ENCODE results near the gene MED27. TPM values are rescaled to one million over a fixed set of nuclear protein-coding genes. Genes with fewer than 3 reads are reported as not detected.

MED27 gene
- total RNA-seq, 2 experiments from 2014 or later: 32.5 TPM

DNA sequence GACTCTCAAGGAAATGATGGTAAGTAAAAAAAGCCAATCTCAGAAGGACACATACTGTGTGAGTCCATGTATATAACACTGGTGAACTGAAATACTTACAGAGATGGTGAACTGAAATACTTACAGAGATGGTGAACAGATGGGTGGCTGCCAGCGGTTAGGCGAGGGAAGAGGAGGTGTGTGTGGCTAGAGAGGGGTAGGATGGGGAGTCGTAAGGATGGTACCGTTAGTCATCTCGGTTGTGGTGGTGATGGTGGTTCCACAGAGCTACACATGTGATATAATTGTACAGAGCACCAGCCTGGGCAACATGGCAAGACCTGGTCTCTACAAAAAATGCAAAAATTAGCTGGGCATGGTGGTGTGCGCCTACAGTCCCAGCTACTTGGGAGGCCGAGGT, 226.2 kb downstream of the MED27 start:
- TF ChIP-seq CTCF (IDR thresholded peaks at IDR 0.05): no peak
- Mint-ChIP-seq H3K27me3 (no peaks in the 10 kb centered on the region), H3K9me3 (no peaks in the 10 kb centered on the region), H3K4me3 (no peak overlapping the region), H3K36me3 (ENCODE audit: low read depth) (no peaks in the 10 kb centered on the region), H3K4me1 (ENCODE audit: low read depth) (no peaks in the 10 kb centered on the region), H3K27ac (no peak overlapping the region)
- ChIA-PET CTCF (no interaction called here), POLR2A (interaction anchor here (1.4 kb wide), 1 partner anchor 14 kb away, joined by 3 read pairs; no protein-coding TSS in a partner anchor)
- ATAC-seq: peak; percentile 30
- intact Hi-C loops (cut with micrococcal nuclease): no loop called here
- peak; percentile 27 for DNase-seq

- ATAC-seq (no peak), DNase-seq (no peak)
- intact Hi-C loops (cut with micrococcal nuclease): no loop called here
- Mint-ChIP-seq H3K4me3 (no peak overlapping the region), H3K36me3 (ENCODE audit: low read depth) (no peaks in the 10 kb centered on the region), H3K9me3 (no peaks in the 10 kb centered on the region), H3K27ac (no peak overlapping the region), H3K4me1 (ENCODE audit: low read depth) (no peaks in the 10 kb centered on the region), H3K27me3 (no peaks in the 10 kb centered on the region)
- ChIA-PET POLR2A (no interaction called here), CTCF (no interaction called here)
- TF ChIP-seq CTCF (IDR thresholded peaks at IDR 0.05): no peak
Observed at GRCh38 chr9:131851414-131851813, 228.3 kb downstream of the MED27 start.

GRCh38 chr9:131849391-131849790, 230.3 kb downstream of the MED27 start:
- CTCF ChIA-PET: no interaction called here

GRCh38 chr9:131848570-131849160, 231.0 kb downstream of the MED27 start:
- ATAC-seq (no peak), DNase-seq (no peak)
- ChIA-PET CTCF (interaction anchor here (0.7 kb wide), 1 partner anchor 24 kb away, joined by 3 read pairs; no protein-coding TSS in a partner anchor), POLR2A (no interaction called here)
- no peaks in the 10 kb centered on the region for H3K27me3 Mint-ChIP-seq
- intact Hi-C loops (cut with micrococcal nuclease): no loop called here
- no peak overlapping the region for H3K4me3 Mint-ChIP-seq
- H3K27ac Mint-ChIP-seq: no peak overlapping the region
- no peaks in the 10 kb centered on the region for H3K9me3 Mint-ChIP-seq
- H3K4me1 Mint-ChIP-seq (ENCODE audit: low read depth): no peaks in the 10 kb centered on the region
- no peaks in the 10 kb centered on the region for H3K36me3 Mint-ChIP-seq (ENCODE audit: low read depth)
- no peak for TF ChIP-seq CTCF (IDR thresholded peaks at IDR 0.05)

More at GRCh38 chr9:131849391-131849790, 230.3 kb downstream of the MED27 start:
- POLR2A ChIA-PET: no interaction called here
- H3K27me3 Mint-ChIP-seq: no peaks in the 10 kb centered on the region
- H3K36me3 Mint-ChIP-seq (ENCODE audit: low read depth): no peaks in the 10 kb centered on the region
- no peak for ATAC-seq
- no peaks in the 10 kb centered on the region for H3K9me3 Mint-ChIP-seq
- no peaks in the 10 kb centered on the region for H3K4me1 Mint-ChIP-seq (ENCODE audit: low read depth)
- no peak overlapping the region for H3K27ac Mint-ChIP-seq
- no peak for TF ChIP-seq CTCF (IDR thresholded peaks at IDR 0.05)
- intact Hi-C loops (cut with micrococcal nuclease): no loop called here
- DNase-seq: no peak
- no peak overlapping the region for H3K4me3 Mint-ChIP-seq

- ATAC-seq (no peak), DNase-seq (no peak)
- intact Hi-C loops (cut with micrococcal nuclease): no loop called here
- no peak for TF ChIP-seq CTCF (IDR thresholded peaks at IDR 0.05)
- ChIA-PET POLR2A (no interaction called here), CTCF (interaction anchor here (0.7 kb wide), 1 partner anchor 25 kb away, joined by 3 read pairs; no protein-coding TSS in a partner anchor)
- H3K36me3 Mint-ChIP-seq (ENCODE audit: low read depth): no peaks in the 10 kb centered on the region
- H3K4me3 Mint-ChIP-seq: no peak overlapping the region
- no peaks in the 10 kb centered on the region for H3K27me3 Mint-ChIP-seq
- no peak overlapping the region for H3K27ac Mint-ChIP-seq
- H3K9me3 Mint-ChIP-seq: no peaks in the 10 kb centered on the region
- H3K4me1 Mint-ChIP-seq (ENCODE audit: low read depth): no peaks in the 10 kb centered on the region
Observed at GRCh38 chr9:131847665-131848354, 231.9 kb downstream of the MED27 start.
